GM23338 (cell line): Measurements from ENCODE around the gene RAPGEF3.
A peak's percentile ranks its signal among the peaks of the same experiment; 100 is the strongest.

ENCODE experiments used
- POLR2AphosphoS5 ChIP-seq: IDR thresholded peaks from 2 replicates; pipeline ENCODE4 v1.6.1; 2016; ENCODE audit warnings: antibody characterized with exemption, low read depth
- ZNF114 ChIP-seq: fragments of 250-450 bp; sonication (Bioruptor Pico); IDR thresholded peaks from 2 replicates; pipeline ENCODE4 v1.5.0; 2020; ENCODE audit warnings: mild to moderate bottlenecking, moderate library complexity
- TF ChIP-seq, protein P1 (sequence below), 2 experiments: fragments of 200-600 bp in 1 of 2; sonication (generic) in 1 of 2; conservative IDR thresholded peaks; 2 replicates each; pipeline versions ENCODE4 v1.5.1 to v1.6.1; 2016 to 2017; ENCODE audit warnings: antibody characterized with exemption in 2 of 2, low read depth in 2 of 2, mild to moderate bottlenecking in 2 of 2, moderate library complexity in 1 of 2
- TF ChIP-seq, protein P2 (sequence below): IDR thresholded peaks from one replicate; pipeline ENCODE4 v1.6.1; 2018; ENCODE audit warnings: antibody characterized with exemption; ENCODE audit not compliant: unreplicated experiment

DNA sequence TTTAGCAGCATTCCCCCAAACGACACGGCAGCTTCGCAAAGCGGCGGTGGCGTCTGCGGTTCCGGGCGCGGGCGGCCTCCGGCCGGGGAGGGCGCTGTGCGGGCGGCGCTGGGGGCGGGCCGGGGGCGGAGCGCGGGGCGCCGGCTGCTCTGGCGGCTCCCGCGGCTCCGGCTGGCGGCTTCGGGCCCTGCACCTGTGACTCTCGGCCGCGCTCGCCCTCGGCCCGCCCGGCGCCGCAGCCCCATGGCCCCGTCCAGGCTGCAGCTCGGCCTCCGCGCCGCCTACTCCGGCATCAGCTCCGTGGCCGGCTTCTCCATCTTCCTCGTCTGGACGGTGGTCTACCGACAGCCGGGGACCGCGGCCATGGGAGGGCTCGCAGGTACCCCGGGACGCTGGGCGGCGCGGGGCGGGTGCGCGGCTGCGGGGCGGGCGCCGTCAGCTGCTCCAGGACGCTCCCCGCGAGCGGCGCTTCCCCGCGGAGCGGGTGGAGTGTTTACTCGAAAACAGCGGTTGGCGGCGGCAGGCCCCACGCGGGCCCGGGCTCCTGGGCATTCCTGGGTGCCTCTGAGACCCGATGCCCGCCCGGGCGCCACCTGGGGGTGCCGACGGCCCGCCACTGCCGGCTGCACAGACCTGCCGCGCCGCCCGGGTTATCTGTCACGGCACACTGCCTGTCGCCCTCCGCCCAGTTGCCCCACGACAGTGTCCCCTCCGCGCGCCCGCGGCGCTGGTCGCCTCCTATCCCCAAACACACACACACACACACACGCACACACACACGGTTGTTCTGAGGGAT lies 14.6 kb upstream of the RAPGEF3 start, which contains the start of gene SLC48A1:
- TF ChIP-seq, protein P1, sequence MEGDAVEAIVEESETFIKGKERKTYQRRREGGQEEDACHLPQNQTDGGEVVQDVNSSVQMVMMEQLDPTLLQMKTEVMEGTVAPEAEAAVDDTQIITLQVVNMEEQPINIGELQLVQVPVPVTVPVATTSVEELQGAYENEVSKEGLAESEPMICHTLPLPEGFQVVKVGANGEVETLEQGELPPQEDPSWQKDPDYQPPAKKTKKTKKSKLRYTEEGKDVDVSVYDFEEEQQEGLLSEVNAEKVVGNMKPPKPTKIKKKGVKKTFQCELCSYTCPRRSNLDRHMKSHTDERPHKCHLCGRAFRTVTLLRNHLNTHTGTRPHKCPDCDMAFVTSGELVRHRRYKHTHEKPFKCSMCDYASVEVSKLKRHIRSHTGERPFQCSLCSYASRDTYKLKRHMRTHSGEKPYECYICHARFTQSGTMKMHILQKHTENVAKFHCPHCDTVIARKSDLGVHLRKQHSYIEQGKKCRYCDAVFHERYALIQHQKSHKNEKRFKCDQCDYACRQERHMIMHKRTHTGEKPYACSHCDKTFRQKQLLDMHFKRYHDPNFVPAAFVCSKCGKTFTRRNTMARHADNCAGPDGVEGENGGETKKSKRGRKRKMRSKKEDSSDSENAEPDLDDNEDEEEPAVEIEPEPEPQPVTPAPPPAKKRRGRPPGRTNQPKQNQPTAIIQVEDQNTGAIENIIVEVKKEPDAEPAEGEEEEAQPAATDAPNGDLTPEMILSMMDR (conservative IDR thresholded peaks at IDR 0.05; ENCODE audit: low read depth in 2 of 2), result peak in 1 of 2 experiments; percentile 52; a peak in 2 of 4 replicates
- TF ChIP-seq ZNF114, result no peak
- TF ChIP-seq POLR2AphosphoS5, result peak; percentile 27; the same call in 1 of the 2 replicates
- TF ChIP-seq, protein P2, sequence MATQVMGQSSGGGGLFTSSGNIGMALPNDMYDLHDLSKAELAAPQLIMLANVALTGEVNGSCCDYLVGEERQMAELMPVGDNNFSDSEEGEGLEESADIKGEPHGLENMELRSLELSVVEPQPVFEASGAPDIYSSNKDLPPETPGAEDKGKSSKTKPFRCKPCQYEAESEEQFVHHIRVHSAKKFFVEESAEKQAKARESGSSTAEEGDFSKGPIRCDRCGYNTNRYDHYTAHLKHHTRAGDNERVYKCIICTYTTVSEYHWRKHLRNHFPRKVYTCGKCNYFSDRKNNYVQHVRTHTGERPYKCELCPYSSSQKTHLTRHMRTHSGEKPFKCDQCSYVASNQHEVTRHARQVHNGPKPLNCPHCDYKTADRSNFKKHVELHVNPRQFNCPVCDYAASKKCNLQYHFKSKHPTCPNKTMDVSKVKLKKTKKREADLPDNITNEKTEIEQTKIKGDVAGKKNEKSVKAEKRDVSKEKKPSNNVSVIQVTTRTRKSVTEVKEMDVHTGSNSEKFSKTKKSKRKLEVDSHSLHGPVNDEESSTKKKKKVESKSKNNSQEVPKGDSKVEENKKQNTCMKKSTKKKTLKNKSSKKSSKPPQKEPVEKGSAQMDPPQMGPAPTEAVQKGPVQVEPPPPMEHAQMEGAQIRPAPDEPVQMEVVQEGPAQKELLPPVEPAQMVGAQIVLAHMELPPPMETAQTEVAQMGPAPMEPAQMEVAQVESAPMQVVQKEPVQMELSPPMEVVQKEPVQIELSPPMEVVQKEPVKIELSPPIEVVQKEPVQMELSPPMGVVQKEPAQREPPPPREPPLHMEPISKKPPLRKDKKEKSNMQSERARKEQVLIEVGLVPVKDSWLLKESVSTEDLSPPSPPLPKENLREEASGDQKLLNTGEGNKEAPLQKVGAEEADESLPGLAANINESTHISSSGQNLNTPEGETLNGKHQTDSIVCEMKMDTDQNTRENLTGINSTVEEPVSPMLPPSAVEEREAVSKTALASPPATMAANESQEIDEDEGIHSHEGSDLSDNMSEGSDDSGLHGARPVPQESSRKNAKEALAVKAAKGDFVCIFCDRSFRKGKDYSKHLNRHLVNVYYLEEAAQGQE, result no peak
